A549 (cell line): ENCODE data around the gene SH2D1A. TPM values are rescaled to one million over a fixed set of nuclear protein-coding genes. Genes with fewer than 3 reads are reported as not detected.

Experiments used
- ATAC-seq, 2 experiments: fragments of 200-7000 bp in 1 of 2; fragments of >200 bp in 1 of 2; cut with Nextera tagmentation in 1 of 2; cut with Tn5 transposase in 1 of 2; 3 replicates each; pipeline versions ENCODE4 v1.8.0 to v1.9.1; 2018 to 2020; ENCODE audit warnings: mild to moderate bottlenecking in 1 of 2, moderate library complexity in 1 of 2
- CTCF ChIA-PET: fragments of 300-600 bp; sonication (Branson Sonifier 250); formaldehyde crosslinking; extraction: SDS; loops from one replicate; lab custom pipeline; 2021; ENCODE audit warnings: antibody characterized with exemption, inconsistent platforms; lab: Yijun Ruan, JAX
- POLR2A ChIA-PET: fragments of 350-600 bp; formaldehyde crosslinking; extraction: SDS; loops from one replicate; lab custom pipeline; 2021; ENCODE audit warnings: antibody characterized with exemption, inconsistent platforms; lab: Yijun Ruan, JAX
- DNase-seq, 2 experiments: peaks; one replicate each; pipeline versions ENCODE4 v3.0.0 to v3.0.0-alpha.2; 2011 to 2016; ENCODE audit warnings: low read depth in 1 of 2, low spot score in 1 of 2
- FAIRE-seq: peaks from 2 replicates; lab custom pipeline; 2011; peaks lifted over from hg19 to GRCh38; lab: Jason Lieb, UNC
- H3K27ac ChIP-seq, 2 experiments: fragments of >200 bp; sonication (Bioruptor Twin); formaldehyde crosslinking; 3 replicates each; pipeline ENCODE4 v1.5.1; 2016 to 2017
- H3K4me1 ChIP-seq: fragments of >200 bp; sonication (Bioruptor Twin); formaldehyde crosslinking; 3 replicates; pipeline ENCODE4 v1.6.1; 2016
- H3K4me2 ChIP-seq: fragments of >200 bp; sonication (Bioruptor Twin); formaldehyde crosslinking; 3 replicates; pipeline ENCODE4 v1.6.1; 2016
- H3K4me3 ChIP-seq: fragments of >200 bp; sonication (Bioruptor Twin); formaldehyde crosslinking; 3 replicates; pipeline ENCODE4 v1.5.1; 2016
- H3K9me3 ChIP-seq: fragments of >200 bp; sonication (Bioruptor Twin); formaldehyde crosslinking; 3 replicates; pipeline ENCODE4 v1.6.1; 2016
- ATOH8 ChIP-seq: fragments of 250-450 bp; sonication (Bioruptor Pico); IDR thresholded peaks from 2 replicates; pipeline ENCODE4 v1.5.0; 2020; ENCODE audit warnings: low read depth, mild to moderate bottlenecking, moderate library complexity
- CHD4 ChIP-seq: fragments of 200-600 bp; sonication (generic); IDR thresholded peaks from 2 replicates; pipeline ENCODE4 v1.6.1; 2016; ENCODE audit warnings: antibody characterized with exemption, mild to moderate bottlenecking, borderline replicate concordance
- EP300 ChIP-seq, 2 experiments: fragments of >200 bp; sonication (Bioruptor Twin); formaldehyde crosslinking; IDR thresholded peaks; 2 replicates in 1 of 2; 3 replicates in 1 of 2; pipeline ENCODE4 v1.6.1; 2016 to 2017
- FOSB ChIP-seq: fragments of 250-450 bp; sonication (Bioruptor Pico); IDR thresholded peaks from 2 replicates; pipeline ENCODE4 v1.5.0; 2020; ENCODE audit warnings: mild to moderate bottlenecking, moderate library complexity
- GATA3 ChIP-seq: IDR thresholded peaks from 2 replicates; pipeline ENCODE4 v1.6.1; 2012; ENCODE audit warnings: borderline replicate concordance
- HOXB5 ChIP-seq: fragments of 250-450 bp; sonication (Bioruptor Pico); IDR thresholded peaks from 2 replicates; pipeline ENCODE4 v1.5.0; 2020; ENCODE audit warnings: mild to moderate bottlenecking, moderate library complexity
- JUNB ChIP-seq: fragments of >200 bp; sonication (Bioruptor Twin); formaldehyde crosslinking; IDR thresholded peaks from 2 replicates; pipeline ENCODE4 v1.6.1; 2016
- KDM1A ChIP-seq: fragments of 200-600 bp; sonication (generic); IDR thresholded peaks from 2 replicates; pipeline ENCODE4 v1.6.1; 2016; ENCODE audit warnings: low read depth, mild to moderate bottlenecking
- KDM5A ChIP-seq: fragments of 200-600 bp; sonication (generic); IDR thresholded peaks from 2 replicates; pipeline ENCODE4 v1.6.1; 2016; ENCODE audit warnings: antibody characterized with exemption, mild to moderate bottlenecking
- NPAS2 ChIP-seq: fragments of 250-450 bp; sonication (Bioruptor Pico); IDR thresholded peaks from 2 replicates; pipeline ENCODE4 v1.8.0; 2022; ENCODE audit warnings: mild to moderate bottlenecking, moderate library complexity, borderline replicate concordance
- NR3C1 ChIP-seq: fragments of >200 bp; sonication (Bioruptor Twin); formaldehyde crosslinking; IDR thresholded peaks from 3 replicates; pipeline ENCODE4 v1.6.1; 2017
- PBX3 ChIP-seq: IDR thresholded peaks from 2 replicates; pipeline ENCODE4 v1.6.1; 2012
- PHF8 ChIP-seq: fragments of 200-600 bp; sonication (generic); IDR thresholded peaks from 2 replicates; pipeline ENCODE4 v1.6.1; 2016; ENCODE audit warnings: low read depth, mild to moderate bottlenecking, antibody characterized with exemption, moderate library complexity, borderline replicate concordance
- RARB ChIP-seq: fragments of 250-450 bp; sonication (Bioruptor Pico); IDR thresholded peaks from 2 replicates; pipeline ENCODE4 v1.8.0; 2021; ENCODE audit warnings: mild to moderate bottlenecking, moderate library complexity
- REST ChIP-seq: fragments of 200-600 bp; sonication (generic); IDR thresholded peaks from 2 replicates; pipeline ENCODE4 v1.6.1; 2016; ENCODE audit warnings: antibody characterized with exemption, mild to moderate bottlenecking, moderate library complexity
- RFX5 ChIP-seq: fragments of 450-650 bp; IDR thresholded peaks from 2 replicates; pipeline ENCODE4 v1.7.1; 2014; ENCODE audit warnings: antibody characterized with exemption, mild to moderate bottlenecking, moderate library complexity
- SMC3 ChIP-seq: fragments of >200 bp; sonication (Bioruptor Twin); formaldehyde crosslinking; IDR thresholded peaks from 3 replicates; pipeline ENCODE4 v1.6.1; 2018; ENCODE audit warnings: inconsistent platforms
- SREBF2 ChIP-seq: fragments of 450-650 bp; IDR thresholded peaks from 2 replicates; pipeline ENCODE4 v1.6.1; 2014; ENCODE audit warnings: mild to moderate bottlenecking, moderate library complexity
- TFCP2L1 ChIP-seq: fragments of 250-450 bp; sonication (Bioruptor Pico); IDR thresholded peaks from 2 replicates; pipeline ENCODE4 v1.5.0; 2021; ENCODE audit warnings: mild to moderate bottlenecking
- ZFP36 ChIP-seq: fragments of 450-650 bp; IDR thresholded peaks from 2 replicates; pipeline ENCODE4 v1.6.1; 2014; ENCODE audit warnings: borderline replicate concordance; ENCODE audit not compliant: partially characterized antibody
- ZNF302 ChIP-seq: fragments of 250-450 bp; sonication (Bioruptor Pico); IDR thresholded peaks from 2 replicates; pipeline ENCODE4 v1.9.0; 2021; ENCODE audit warnings: inconsistent platforms, mild to moderate bottlenecking, moderate library complexity
- ZSCAN20 ChIP-seq: fragments of 250-450 bp; sonication (Bioruptor Pico); IDR thresholded peaks from 2 replicates; pipeline ENCODE4 v1.8.0; 2022; ENCODE audit warnings: mild to moderate bottlenecking, moderate library complexity
- WGBS: methylation state at CpG from one replicate; pipeline ENCODE4 v1.1.6; 2017; ENCODE audit errors: missing lambda C conversion rate; 5-methylcytosine and 5-hydroxymethylcytosine counted together
- polyA plus RNA-seq, 4 experiments: library from polyadenylated mRNA; depleted of rRNA in 3 of 4; stranded (reverse); fragments of >200 nt; fragmentation: RNase III in 1 of 4; extraction: RNeasy Plus Mini Kit Qiagen cat#74134 plus additional on column Dnase treatment in 1 of 4; gene quantifications; 2 replicates in 3 of 4; 3 replicates in 1 of 4; pipeline ENCODE4 v1.2.3, GENCODE V29; 2011 to 2017
- TF ChIP-seq, protein P1 (sequence below): fragments of 250-450 bp; sonication (Bioruptor Pico); IDR thresholded peaks from 2 replicates; pipeline ENCODE4 v1.5.0; 2021; ENCODE audit warnings: mild to moderate bottlenecking, moderate library complexity, borderline replicate concordance
- TF ChIP-seq, protein P2 (sequence below): fragments of >200 bp; sonication (Bioruptor Twin); formaldehyde crosslinking; IDR thresholded peaks from 3 replicates; pipeline ENCODE4 v1.6.1; 2016

Gene SH2D1A
- polyA plus RNA-seq, 2 of the 4 experiments (the other 2 are of a cell fraction): not detected

DNA sequence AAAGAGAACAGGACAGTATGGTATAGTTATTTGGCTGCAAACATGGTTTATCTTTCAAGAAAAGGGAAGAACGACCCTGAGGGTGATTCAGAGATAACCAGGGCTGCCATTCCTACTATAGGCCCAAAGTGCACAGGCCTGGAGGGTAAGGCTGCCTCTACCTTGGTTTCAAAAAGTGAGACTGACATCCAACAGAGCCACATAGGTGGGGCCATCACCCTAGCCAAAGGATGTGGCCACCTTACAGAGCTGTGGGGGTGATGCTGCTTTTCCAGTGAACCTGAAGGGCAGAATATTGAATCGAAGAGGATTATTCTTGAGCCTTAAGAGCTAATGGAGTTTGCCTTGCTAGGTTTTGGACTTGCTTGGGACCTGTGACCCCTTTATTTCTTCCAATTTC, 15.7 kb downstream of the SH2D1A start:
- no peaks in the 10 kb centered on the region for H3K9me3 ChIP-seq
- no peak overlapping the region for H3K27ac ChIP-seq
- WGBS: 0% methylated on average over 2 of the region's 2 CpGs
- FAIRE-seq (no peak), ATAC-seq (no peak), DNase-seq (no peak)
- no peak overlapping the region for H3K4me2 ChIP-seq
- ChIA-PET CTCF (no interaction called here), POLR2A (no interaction called here)
- H3K4me3 ChIP-seq: no peak overlapping the region
- TF ChIP-seq REST (no peak), NR3C1 (no peak), PBX3 (no peak), FOSB (CRISPR knock-in tag) (no peak), KDM1A (no peak), KDM5A (no peak), PHF8 (no peak), SREBF2 (no peak), ZFP36 (no peak)
- TF ChIP-seq, protein P1, sequence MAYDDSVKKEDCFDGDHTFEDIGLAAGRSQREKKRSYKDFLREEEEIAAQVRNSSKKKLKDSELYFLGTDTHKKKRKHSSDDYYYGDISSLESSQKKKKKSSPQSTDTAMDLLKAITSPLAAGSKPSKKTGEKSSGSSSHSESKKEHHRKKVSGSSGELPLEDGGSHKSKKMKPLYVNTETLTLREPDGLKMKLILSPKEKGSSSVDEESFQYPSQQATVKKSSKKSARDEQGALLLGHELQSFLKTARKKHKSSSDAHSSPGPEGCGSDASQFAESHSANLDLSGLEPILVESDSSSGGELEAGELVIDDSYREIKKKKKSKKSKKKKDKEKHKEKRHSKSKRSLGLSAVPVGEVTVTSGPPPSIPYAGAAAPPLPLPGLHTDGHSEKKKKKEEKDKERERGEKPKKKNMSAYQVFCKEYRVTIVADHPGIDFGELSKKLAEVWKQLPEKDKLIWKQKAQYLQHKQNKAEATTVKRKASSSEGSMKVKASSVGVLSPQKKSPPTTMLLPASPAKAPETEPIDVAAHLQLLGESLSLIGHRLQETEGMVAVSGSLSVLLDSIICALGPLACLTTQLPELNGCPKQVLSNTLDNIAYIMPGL (CRISPR knock-in tag): no peak
- TF ChIP-seq, protein P2, sequence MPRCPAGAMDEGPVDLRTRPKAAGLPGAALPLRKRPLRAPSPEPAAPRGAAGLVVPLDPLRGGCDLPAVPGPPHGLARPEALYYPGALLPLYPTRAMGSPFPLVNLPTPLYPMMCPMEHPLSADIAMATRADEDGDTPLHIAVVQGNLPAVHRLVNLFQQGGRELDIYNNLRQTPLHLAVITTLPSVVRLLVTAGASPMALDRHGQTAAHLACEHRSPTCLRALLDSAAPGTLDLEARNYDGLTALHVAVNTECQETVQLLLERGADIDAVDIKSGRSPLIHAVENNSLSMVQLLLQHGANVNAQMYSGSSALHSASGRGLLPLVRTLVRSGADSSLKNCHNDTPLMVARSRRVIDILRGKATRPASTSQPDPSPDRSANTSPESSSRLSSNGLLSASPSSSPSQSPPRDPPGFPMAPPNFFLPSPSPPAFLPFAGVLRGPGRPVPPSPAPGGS: no peak
- H3K4me1 ChIP-seq: no peaks in the 10 kb centered on the region

- DNase-seq (no peak), ATAC-seq (no peak), FAIRE-seq (no peak)
- Histone ChIP-seq H3K9me3 (no peaks in the 10 kb centered on the region), H3K27ac (no peak overlapping the region), H3K4me1 (no peaks in the 10 kb centered on the region), H3K4me3 (no peak overlapping the region), H3K4me2 (no peak overlapping the region)
- ChIA-PET CTCF (no interaction called here), POLR2A (no interaction called here)
- 0% methylated on average over 1 of the region's 1 CpG for WGBS
- no peak for TF ChIP-seq PHF8
- no peak for TF ChIP-seq NPAS2
- TF ChIP-seq RFX5: no peak
- no peak for TF ChIP-seq RARB
- no peak for TF ChIP-seq TFCP2L1 (CRISPR knock-in tag)
- no peak for TF ChIP-seq HOXB5 (CRISPR knock-in tag)
- TF ChIP-seq CHD4: no peak
- no peak for TF ChIP-seq ZSCAN20 (CRISPR knock-in tag)
- no peak for TF ChIP-seq ZNF302
- no peak for TF ChIP-seq REST
- no peak for TF ChIP-seq EP300 (IDR thresholded peaks at IDR 0.05)
- TF ChIP-seq ATOH8 (CRISPR knock-in tag): no peak
- no peak for TF ChIP-seq FOSB (CRISPR knock-in tag)
- TF ChIP-seq, protein P2: no peak
- TF ChIP-seq SREBF2: no peak
- TF ChIP-seq GATA3: no peak
- TF ChIP-seq SMC3: no peak
- no peak for TF ChIP-seq JUNB
Observed at GRCh38 chrX:124362761-124363160, 16.4 kb downstream of the SH2D1A start.
